ENCODE measurements around the gene DDR1.

Gene DDR1

DNA sequence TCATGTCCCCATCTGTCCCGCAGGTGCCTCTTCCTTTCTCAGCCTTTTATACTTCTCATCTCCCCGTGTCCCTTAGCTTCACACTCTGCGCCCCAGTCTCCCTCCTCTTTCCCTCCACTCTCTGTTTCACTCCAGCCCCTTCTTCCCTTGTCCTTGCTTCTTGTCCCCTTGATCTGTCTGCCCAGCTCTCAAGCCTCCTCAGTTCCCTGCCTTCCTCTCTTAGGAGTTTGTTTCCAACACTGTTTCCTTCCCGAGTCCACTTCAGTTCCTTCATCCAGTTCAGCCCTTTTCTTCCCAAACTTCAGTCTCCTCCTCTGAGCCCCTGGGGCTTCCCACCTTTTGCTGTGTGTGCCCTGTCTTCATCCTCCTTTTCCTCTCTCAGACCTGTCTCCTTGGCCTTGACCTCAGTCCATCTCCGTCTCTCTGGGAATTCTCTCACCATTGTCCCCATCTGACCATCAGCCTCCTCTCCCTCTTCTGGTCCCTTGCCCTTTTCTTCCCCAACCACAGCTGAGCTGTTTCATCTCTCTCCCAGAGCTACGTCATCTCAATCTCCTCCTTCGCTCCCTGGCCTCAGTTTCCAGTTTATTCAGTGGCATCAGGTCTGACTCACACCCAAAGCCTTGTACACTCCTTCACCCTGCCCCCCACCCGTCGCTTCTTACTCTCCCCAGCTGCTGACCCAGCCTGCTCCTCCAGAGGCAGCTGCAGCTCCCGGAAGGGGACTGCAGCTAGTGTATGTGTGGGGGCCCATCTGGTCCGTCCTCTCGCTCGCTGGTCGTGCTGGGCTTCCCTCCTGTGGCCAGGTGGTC, 2.7 kb upstream of the DDR1 start:
- DNase-seq = no peak

DNA sequence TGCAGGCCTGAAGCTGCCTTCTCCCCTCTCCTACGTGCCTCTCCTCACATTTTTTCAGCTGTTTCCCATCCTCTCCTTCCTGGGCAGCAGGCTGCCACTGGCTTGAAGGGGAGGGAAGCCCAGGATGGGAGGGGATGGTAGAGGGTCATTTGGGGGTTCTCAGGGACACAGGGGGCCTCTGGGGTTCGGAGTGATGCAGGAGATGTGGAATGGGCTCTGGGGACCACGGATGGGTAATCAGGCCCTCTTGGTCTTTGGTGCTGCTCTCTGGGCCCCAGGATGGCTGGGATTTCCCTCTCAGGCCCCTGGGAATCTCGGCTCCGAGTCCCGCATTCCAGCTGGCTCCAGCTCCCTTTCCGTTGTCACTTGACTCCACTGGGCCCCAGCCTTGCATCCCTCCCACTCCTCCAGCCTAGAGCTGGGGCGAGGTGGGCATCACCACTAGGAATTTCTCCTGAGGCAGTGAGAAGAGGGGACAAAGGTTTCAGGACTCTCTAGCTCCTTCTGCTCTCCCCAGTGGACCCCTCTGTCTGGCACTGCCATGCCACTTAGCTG, 2.0 kb upstream of the DDR1 start:
- no peak for DNase-seq

DNA sequence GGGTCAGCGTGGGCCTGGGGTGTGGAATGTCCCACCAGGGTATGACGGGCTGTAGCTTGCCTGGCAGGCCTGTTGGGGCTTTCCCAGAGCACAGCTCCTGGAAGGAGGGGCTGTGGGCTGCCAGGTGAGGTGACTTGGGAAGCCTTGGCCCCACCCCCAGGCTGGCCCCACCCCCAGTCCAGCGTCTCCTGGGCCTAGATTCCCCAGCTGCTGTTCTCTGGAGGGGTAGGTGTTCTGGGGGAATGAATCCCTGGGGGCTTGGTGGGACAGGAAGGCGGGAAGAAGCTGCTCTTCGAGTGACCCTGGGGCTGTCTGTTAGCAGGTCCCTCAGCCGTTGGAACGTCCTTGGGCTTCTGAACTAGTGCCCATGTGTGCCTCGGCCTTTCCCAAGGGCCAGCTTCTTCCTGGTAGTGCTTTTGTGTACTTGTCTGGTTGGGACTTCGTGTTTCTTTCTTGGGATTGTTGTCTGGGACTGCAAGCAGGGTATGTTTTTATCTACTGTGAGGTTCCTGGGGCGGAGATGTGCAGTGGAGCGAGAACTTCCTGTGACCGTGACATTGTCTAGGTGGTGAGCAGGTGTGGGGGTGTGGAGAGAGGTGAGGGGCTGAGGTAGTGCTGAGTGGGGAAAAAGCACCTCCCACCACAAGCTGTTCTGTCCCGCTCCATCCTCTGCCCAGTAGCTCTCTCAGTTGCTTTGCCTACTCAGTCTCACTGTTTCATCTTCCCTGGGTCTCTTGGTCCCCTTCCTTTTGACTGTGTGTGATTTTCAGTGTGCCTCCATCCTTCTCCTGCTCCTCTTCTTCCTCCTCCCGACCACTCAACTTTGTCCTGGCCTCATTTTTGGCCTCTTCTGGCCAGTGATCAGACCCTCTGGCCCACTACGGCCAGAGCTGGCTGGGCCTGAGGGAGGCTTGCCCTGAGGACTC, 1.3 kb upstream of the DDR1 start:
- DNase-seq = no peak

DNA sequence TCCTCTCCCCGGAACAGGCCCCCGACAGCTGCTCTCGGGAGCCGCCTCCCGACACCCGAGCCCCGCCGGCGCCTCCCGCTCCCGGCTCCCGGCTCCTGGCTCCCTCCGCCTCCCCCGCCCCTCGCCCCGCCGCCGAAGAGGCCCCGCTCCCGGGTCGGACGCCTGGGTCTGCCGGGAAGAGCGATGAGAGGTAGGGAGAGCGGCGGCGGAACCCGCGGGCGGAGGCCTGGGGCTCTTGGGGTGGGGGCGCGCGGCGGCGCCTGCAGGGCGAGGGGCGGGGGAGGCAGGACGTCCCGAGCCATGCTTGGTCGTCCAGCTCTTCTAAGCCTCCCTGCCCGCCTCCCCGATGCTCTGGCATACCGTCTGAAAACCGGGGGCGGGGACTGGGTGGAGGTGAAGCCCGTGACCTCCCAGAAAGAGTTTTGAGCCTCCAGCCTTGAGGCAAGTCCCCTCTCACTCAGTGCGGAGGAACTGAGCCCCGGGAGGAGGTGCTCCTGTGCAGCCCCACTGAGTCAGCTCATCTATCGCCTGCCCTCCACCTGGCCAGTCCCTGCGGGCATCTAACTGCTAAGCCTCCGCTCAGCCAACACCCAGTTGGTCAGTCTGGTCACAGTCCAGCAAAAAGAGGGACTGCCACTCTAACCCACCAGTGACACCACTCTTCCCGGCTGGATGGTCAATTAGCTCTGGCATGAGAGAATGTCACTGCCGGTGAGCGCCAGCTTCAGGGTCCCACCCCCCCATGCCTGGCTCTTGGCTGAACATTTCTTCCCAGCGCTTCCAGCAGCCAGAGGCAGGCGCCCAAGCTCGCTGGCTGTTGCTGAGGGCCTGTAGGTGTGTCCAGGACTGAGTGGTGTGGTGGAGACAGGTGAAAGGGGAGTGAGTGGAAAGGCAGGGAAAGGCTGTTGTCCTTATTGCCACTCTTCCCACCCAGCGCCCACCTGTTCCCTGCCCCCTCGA, 482 bp downstream of the DDR1 start:
- no peak for DNase-seq

DNA sequence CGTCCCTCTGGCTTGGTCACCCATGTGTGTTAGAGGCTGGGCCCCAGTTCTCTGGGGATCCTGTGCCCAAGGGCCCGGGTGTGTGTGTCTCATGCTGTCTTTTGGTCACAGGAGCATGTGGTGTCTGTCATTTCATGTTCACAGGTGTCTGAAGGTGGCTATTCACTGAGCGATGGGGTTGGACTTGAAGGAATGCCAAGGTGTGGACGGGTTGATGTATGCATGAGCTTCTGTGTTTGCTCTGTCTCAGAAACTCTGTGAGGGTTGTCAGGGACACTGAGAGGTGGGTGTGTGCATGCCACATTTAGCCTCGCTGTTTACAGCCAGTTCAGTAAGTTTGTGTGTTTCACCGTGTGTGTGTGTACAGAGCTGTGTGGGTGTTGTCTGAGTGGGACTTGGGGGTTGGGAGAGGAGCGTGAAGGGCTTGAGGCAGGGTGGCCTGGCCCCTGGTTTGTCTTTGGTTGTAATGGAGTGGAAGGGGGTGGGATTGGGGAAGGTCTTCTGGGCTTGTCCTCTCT, 1.2 kb downstream of the DDR1 start:
- no peak for DNase-seq

DNA sequence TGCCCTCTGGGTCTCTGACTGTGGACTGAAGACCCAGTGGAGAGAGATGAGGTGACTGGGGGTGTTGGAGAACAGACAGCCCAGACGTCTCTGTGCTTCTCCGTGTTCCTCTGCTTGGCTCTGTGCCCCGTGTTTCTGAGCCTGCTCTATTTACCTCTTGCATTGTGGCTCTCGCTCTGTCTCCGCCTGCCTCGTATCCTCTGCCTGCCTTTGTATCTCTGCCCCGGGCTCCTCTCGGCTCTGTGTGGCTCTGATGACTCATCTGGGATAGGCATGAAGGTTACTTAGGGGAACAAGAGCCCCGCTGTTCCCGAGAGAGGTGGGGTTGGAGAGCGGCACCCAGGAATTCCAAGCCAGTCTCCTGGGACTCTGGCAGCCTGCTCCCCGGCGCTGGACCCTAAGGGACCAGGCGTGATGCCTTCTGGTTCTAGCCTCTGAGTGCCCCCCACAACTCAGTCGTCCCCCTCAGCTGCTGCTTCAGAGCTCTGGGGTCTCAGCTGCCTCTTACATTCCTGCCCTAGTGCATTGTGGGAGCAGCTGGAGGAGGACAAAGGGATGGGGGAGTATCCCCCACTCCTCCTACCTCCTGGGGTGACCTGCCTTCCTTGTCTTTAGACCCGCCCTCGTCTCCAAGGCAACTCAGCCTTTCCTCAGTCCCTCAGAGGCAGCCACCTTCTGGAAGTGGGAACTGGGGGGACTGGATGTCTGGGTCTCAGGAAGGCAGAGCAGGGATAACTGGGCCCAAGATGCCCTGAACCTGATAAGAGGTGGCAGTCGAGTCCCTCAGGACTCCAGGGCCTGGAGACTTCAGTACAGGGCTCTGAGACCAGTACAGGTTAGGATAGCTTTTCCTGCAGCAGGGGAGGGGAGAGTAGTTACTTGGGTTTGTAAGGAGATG, 1.9 kb downstream of the DDR1 start:
- DNase-seq = no peak

- no peak for DNase-seq
Measured at GRCh38 chr6:30886897-30887255, 2.6 kb downstream of the DDR1 start.

DNA sequence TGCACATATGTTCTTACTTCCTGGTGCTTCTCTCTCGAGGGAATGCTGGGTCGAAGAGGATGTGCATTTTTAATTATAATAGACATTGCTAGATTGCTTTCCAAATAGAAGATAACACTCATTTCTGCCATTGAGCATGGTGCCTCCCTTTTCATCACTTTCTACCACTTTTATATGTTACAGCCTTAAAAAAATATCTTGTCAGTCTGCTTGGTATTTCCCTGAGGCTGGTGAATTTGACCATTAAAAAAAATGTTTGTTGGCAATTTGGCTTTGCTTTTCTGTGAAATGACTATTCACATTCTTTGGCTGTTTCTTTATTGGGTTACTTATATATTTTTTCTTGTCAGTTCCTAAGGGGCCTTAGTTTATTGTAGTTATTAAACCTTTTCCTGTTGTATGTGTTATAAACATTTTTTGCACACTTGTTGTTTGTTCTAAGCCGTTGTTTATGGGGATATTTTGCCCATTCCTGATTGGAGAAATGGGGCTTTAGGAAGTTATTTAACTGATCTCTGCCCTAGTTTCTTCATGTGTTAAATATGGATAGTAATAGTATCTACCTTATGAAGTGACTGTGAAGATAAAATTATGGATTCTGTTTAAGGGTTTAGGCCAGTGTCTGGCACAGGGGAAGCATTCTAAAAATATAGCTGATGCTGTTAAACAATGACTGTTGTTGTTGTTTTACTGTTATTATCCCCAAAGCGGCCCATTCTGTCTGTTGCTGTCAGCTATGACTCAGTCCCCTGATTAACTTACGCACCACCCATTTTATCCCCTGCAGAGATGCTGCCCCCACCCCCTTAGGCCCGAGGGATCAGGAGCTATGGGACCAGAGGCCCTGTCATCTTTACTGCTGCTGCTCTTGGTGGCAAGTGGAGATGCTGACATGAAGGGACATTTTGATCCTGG, 3.8 kb downstream of the DDR1 start:
- DNase-seq = no peak

- DNase-seq = no peak
Measured at GRCh38 chr6:30888816-30889495, 4.6 kb downstream of the DDR1 start.

DNA sequence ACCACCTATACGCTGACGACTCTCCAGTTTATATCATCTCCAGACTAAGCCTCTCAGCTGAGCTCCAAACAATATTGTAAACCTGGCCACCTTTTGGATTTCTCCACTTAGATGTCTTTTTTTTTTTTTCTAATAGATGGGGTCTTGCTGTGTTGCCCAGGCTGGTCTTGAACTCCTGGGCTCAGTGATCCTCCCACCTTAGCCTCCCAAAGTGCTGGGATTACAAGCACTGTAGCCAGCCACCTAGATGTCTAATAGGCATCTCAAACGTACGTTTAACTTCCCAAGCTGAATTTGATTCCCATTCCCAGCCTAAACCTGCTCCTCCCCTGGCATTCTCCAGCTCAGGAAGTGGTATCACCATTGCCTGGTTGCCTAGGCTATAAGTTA, 5.2 kb downstream of the DDR1 start:
- no peak for DNase-seq

- no peak for DNase-seq
Measured at GRCh38 chr6:30889921-30890645, 5.8 kb downstream of the DDR1 start.

DNA sequence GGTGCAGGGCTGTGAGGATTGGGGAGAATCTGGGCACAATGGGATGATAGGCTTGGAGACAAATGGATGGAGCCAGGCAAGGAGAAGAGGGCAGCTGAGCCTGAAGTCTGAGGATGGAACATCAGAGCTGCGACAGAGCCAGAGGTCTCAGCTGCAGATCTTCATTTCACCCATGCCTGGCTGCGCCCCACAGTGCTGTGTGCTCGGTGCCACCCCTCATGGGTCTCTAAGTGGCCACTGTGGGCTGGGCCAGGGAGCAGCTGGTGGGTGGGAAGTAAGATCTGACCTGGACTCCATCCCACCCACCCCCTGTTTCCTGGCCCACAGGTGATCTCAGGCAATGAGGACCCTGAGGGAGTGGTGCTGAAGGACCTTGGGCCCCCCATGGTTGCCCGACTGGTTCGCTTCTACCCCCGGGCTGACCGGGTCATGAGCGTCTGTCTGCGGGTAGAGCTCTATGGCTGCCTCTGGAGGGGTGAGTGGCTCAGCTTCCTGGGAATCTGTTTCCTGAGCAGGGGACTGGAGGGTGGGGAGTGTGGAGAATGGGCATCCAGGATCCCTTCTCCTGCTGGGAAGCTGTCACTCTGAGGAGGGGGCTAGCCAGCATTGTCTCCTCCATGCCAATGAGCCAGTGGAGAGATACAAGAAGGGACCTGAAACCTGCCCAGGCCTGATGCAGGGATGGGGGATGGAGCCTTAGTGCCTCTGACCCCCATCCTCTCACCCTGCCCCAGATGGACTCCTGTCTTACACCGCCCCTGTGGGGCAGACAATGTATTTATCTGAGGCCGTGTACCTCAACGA, 6.5 kb downstream of the DDR1 start:
- no peak for DNase-seq

- DNase-seq = no peak
Measured at GRCh38 chr6:30891450-30891723, 7.1 kb downstream of the DDR1 start.

DNA sequence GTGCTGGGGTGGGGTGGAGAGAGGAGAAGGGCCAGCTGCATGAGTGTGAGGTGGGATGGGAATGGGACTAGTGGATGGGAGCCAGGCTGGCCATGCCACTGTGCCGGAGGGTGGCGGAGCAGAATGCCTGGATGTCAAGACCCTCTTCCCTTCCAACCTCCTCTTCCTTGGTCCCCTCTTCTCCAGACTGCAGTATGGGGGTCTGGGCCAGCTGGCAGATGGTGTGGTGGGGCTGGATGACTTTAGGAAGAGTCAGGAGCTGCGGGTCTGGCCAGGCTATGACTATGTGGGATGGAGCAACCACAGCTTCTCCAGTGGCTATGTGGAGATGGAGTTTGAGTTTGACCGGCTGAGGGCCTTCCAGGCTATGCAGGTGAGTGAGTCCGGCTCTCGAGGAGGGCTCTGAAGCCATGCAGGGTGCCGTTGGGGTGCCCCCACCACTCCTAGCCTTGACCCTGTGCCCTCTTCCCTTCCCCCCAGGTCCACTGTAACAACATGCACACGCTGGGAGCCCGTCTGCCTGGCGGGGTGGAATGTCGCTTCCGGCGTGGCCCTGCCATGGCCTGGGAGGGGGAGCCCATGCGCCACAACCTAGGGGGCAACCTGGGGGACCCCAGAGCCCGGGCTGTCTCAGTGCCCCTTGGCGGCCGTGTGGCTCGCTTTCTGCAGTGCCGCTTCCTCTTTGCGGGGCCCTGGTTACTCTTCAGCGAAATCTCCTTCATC, 7.7 kb downstream of the DDR1 start:
- no peak for DNase-seq

GRCh38 chr6:30893001-30893591, 8.8 kb downstream of the DDR1 start:
- DNase-seq = no peak

DNA sequence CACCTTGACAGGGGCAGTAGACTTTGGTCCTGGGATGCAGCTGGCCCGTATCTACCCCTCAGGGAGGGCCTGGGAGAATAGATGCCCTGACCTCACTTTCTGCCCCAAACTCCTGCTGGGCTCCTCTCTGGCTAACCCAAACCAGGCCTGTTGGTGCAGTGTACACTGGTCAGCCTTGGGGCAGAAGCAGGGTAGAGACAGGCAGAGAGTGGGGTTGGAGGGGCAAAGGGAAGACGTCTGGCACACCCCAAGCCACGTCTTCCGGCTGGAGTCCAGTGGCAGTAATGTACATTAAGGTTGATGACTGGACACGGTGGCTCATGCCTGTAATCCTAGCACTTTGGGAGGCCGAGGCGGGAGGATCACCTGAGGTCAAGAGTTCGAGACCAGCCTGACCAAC, 9.3 kb downstream of the DDR1 start:
- DNase-seq = no peak

- no peak for DNase-seq
Measured at GRCh38 chr6:30894381-30894780, 10.1 kb downstream of the DDR1 start.
